ENCODE results near the gene PRPF4. TPM values are rescaled to one million over a fixed set of nuclear protein-coding genes. Genes with fewer than 3 reads are reported as not detected.

The PRPF4 gene
- total RNA-seq, 1 donor from 2014 or later = 63.6 TPM

- peak within 1 kb of the TSS; percentile 81 for H3K4me3 Mint-ChIP-seq
- peaks cover 43% of the 10 kb centered on the region for H3K4me1 Mint-ChIP-seq
- no peaks in the 10 kb centered on the region for H3K27me3 Mint-ChIP-seq
- H3K9me3 Mint-ChIP-seq = no peaks in the 10 kb centered on the region
- no peaks in the 10 kb centered on the region for H3K36me3 Mint-ChIP-seq (ENCODE audit: low read depth)
- peak; percentile 95 for DNase-seq
- intact Hi-C loops (cut with micrococcal nuclease) = loop anchor here (1.0 to 5.0 kb wide), 7 partner anchors 10 to 172 kb away; partner anchors contain the start of genes ALAD, C9orf43, CDC26 and FKBP15
- peak within 1 kb of the TSS; percentile 78 for H3K27ac Mint-ChIP-seq
Observed at GRCh38 chr9:113340011-113340699, 64.7 kb downstream of the PRPF4 start, which contains the start of gene WDR31. Gene WDR31, minus strand, starts transcription at chr9:113340275. Its CDS starts 8,253 bp downstream, at chr9:113332022.

- H3K4me3 Mint-ChIP-seq = peak overlapping the region; percentile 54
- H3K36me3 Mint-ChIP-seq (ENCODE audit: low read depth) = no peaks in the 10 kb centered on the region
- DNase-seq = peak; percentile 74
- intact Hi-C loops (cut with micrococcal nuclease) = loop anchor here (2.0 to 5.0 kb wide), 4 partner anchors 35 to 170 kb away; partner anchors contain the start of genes ALAD, FKBP15, HDHD3 and SLC31A1
- H3K27me3 Mint-ChIP-seq = no peaks in the 10 kb centered on the region
- H3K27ac Mint-ChIP-seq = peak overlapping the region; percentile 78
- H3K4me1 Mint-ChIP-seq = peaks cover 48% of the 10 kb centered on the region
- H3K9me3 Mint-ChIP-seq = no peaks in the 10 kb centered on the region
Observed at GRCh38 chr9:113341712-113342410, 66.4 kb downstream of the PRPF4 start.

Other genes with a start within 250 kb of the PRPF4 start
- gene ZFP37, start 218.9 kb upstream of the PRPF4 start, total RNA-seq = 0.30 and 0.33 TPM in 2 replicates
- gene SLC31A2, start 124.7 kb upstream of the PRPF4 start, total RNA-seq = 4.5 and 5.3 TPM in 2 replicates
- gene FKBP15, start 54.4 kb upstream of the PRPF4 start, total RNA-seq = 33.9 and 36.7 TPM in 2 replicates
- 18.6 and 20.0 TPM in 2 replicates for gene SLC31A1, start 54.1 kb upstream of the PRPF4 start, total RNA-seq
- 52.0 and 57.4 TPM in 2 replicates for gene CDC26, start 86 bp upstream of the PRPF4 start, total RNA-seq
- gene RNF183, start 27.7 kb downstream of the PRPF4 start, total RNA-seq = 0.12 TPM in 1 of 2 replicates, not detected in the other
- 2.2 and 2.7 TPM in 2 replicates for gene WDR31, start 64.6 kb downstream of the PRPF4 start, total RNA-seq
- 10.5 and 10.6 TPM in 2 replicates for gene BSPRY, start 73.9 kb downstream of the PRPF4 start, total RNA-seq
- gene HDHD3, start 101.3 kb downstream of the PRPF4 start, total RNA-seq = 16.5 and 17.8 TPM in 2 replicates
- gene ALAD, start 125.6 kb downstream of the PRPF4 start, total RNA-seq = 23.5 and 24.9 TPM in 2 replicates
- 81.4 and 84.4 TPM in 2 replicates for gene POLE3, start 135.0 kb downstream of the PRPF4 start, total RNA-seq
- 0.51 and 0.52 TPM in 2 replicates for gene C9orf43, start 135.1 kb downstream of the PRPF4 start, total RNA-seq
- 113 and 122 TPM in 2 replicates for gene RGS3, start 188.1 kb downstream of the PRPF4 start, total RNA-seq